HG03045 (cell line): ENCODE data around the gene UGT1A5.

ENCODE experiments used
- ATAC-seq: cut with Tn5 transposase; IDR thresholded peaks from one replicate; pipeline ENCODE4 v1.9.1; 2021; ENCODE audit warnings: mild to moderate bottlenecking, moderate library complexity; ENCODE audit not compliant: unreplicated experiment

The UGT1A5 gene

DNA sequence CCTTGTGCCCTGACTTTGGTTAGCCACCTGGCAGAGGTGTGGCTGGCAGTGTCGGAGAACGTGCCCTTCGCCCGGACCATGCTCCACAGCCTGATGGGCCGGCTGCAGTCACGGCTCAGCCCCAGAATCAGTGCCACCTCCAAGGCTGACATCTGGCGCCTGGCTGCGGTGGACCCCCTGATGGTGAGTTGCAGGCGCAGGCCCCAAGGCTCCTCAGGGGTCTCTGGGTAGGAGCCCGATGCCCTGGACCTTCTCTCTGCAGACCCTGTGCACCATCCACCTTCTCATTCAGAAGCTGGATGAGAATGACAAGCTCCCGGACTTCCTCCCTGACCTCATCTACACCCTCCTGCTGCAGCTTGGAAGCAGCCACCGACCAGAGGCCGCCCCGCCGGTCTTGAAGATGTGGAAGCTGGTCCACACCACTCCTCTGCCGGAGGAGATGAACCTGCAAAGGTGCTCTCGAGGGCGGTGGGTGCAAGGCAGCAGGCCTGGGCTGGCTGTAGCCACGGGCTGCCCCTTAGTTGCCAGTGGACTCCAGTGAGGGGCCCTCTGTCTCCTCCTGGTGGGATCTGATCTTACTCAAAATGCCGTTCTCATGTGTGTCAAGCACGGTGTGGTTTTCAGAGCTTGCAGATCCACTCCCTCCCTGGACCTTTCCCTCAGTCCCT, 109.5 kb downstream of the UGT1A5 start:
- ATAC-seq: no peak
